ENCODE measurements around the gene DOCK7.
A peak's percentile ranks its signal among the peaks of the same experiment; 100 is the strongest.

DNA sequence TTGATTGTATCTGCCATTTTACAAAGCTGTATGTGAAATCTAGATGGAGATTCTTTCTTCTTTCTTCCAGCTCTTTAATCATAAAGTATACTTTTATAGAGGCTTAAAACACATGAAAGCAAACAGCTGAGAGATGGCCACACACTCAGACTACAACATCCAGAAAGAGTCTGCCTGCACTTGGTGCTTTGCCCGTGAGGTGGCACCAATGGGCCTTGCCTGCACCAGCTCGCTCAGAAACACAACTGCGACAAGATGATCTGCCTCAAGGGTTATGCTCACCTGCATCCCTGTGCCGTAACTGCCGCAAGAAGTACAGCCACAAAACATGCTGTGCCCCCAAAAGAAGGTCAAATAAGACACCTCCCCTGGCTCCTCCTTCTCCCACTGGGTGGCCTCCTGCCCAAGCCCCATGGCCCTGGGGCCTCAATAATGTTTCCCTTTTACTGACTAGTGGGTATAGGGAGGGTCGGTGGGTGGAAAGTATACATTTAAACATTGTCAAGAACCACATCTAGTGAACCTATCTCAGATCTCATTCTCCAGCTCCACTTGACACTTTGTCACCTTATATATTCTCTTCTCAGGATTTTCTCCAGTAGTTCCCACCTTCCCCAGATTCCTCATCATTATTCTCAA is 157.6 kb downstream of the DOCK7 start:
- TF ChIP-seq, protein P1, sequence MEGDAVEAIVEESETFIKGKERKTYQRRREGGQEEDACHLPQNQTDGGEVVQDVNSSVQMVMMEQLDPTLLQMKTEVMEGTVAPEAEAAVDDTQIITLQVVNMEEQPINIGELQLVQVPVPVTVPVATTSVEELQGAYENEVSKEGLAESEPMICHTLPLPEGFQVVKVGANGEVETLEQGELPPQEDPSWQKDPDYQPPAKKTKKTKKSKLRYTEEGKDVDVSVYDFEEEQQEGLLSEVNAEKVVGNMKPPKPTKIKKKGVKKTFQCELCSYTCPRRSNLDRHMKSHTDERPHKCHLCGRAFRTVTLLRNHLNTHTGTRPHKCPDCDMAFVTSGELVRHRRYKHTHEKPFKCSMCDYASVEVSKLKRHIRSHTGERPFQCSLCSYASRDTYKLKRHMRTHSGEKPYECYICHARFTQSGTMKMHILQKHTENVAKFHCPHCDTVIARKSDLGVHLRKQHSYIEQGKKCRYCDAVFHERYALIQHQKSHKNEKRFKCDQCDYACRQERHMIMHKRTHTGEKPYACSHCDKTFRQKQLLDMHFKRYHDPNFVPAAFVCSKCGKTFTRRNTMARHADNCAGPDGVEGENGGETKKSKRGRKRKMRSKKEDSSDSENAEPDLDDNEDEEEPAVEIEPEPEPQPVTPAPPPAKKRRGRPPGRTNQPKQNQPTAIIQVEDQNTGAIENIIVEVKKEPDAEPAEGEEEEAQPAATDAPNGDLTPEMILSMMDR (IDR thresholded peaks at IDR 0.05) = peak; percentile 35 to 70 (median 52)
- TF ChIP-seq POLR2A (IDR thresholded peaks at IDR 0.05) = no peak
- no peak for TF ChIP-seq EP300 (IDR thresholded peaks at IDR 0.05)
